HCT116 (cell line): ENCODE data around the gene OPN1MW. TPM values are rescaled to one million over a fixed set of nuclear protein-coding genes. Genes with fewer than 3 reads are reported as not detected.

Source experiments
- ATAC-seq: fragments of 200-7000 bp; cut with Tn5 transposase; 2 replicates; pipeline ENCODE4 v1.9.1; 2020; ENCODE audit warnings: mild to moderate bottlenecking, moderate library complexity
- BruUV-seq: library from RNA; stranded (reverse); fragments of 400-500 nt; replicated peaks from 2 replicates; lab custom pipeline; 2021; lab: Mats Ljungman, UMichigan
- CTCF ChIA-PET: fragments of 300-600 bp; sonication (Branson Sonifier 250); formaldehyde crosslinking; loops from one replicate; lab custom pipeline; 2021; ENCODE audit warnings: antibody characterized with exemption; lab: Charles Lee
- POLR2A ChIA-PET: fragments of 300-600, 350-600 bp; sonication (Branson Sonifier 250); formaldehyde crosslinking; loops from one replicate; lab custom pipeline; 2021; ENCODE audit warnings: antibody characterized with exemption; lab: Charles Lee
- RAD21 ChIA-PET, 2 experiments: fragments of 300-600 bp; sonication (Branson Sonifier 250); formaldehyde crosslinking; loops; one replicate each; lab custom pipeline; 2023; ENCODE audit warnings: low total read pairs in 2 of 2; ENCODE audit not compliant: uncharacterized antibody in 2 of 2, unreplicated experiment in 2 of 2, low non-redundant PET in 1 of 2; lab: Charles Lee
- DNase-seq: peaks from one replicate; pipeline ENCODE4 v3.0.0-alpha.2; 2010; ENCODE audit warnings: low read depth, low spot score
- H2AFZ ChIP-seq: fragments of 200-600 bp; shearing (Covaris generic), sonication (generic); 2 replicates; pipeline ENCODE4 v1.6.1; 2017; ENCODE audit warnings: low read depth, mixed run types, mixed read lengths, antibody characterized with exemption, low read length; ENCODE audit not compliant: poor library complexity, severe bottlenecking
- H3K27ac ChIP-seq: 2 replicates; pipeline ENCODE4 v1.5.1; 2012; ENCODE audit warnings: low read depth, low read length
- H3K27me3 ChIP-seq: fragments of 200-600 bp; sonication (generic); 2 replicates; pipeline ENCODE4 v1.6.1; 2016; ENCODE audit warnings: mixed run types, low read length, mixed read lengths; ENCODE audit not compliant: insufficient read depth
- H3K36me3 ChIP-seq, 2 experiments: fragments of 200-500 bp in 1 of 2; fragments of 200-600 bp in 1 of 2; sonication (Bioruptor generic) in 1 of 2; sonication (generic) in 1 of 2; 2 replicates each; pipeline versions ENCODE4 v1.5.1 to v1.6.1; 2014 to 2016; ENCODE audit warnings: low read length in 2 of 2, inconsistent platforms in 1 of 2, mixed read lengths in 1 of 2, mixed run types in 1 of 2; ENCODE audit not compliant: insufficient read depth in 2 of 2, control insufficient read depth in 1 of 2
- H3K4me1 ChIP-seq, 2 experiments: fragments of 200-600 bp in 1 of 2; sonication (generic) in 1 of 2; 2 replicates each; pipeline versions ENCODE4 v1.5.1 to v1.6.1; 2012 to 2017; ENCODE audit warnings: low read length in 2 of 2, inconsistent platforms in 1 of 2, mild to moderate bottlenecking in 1 of 2, mixed read lengths in 1 of 2, mixed run types in 1 of 2, moderate library complexity in 1 of 2; ENCODE audit not compliant: insufficient read depth in 2 of 2, control insufficient read depth in 1 of 2
- H3K4me2 ChIP-seq: fragments of 200-600 bp; sonication (generic); 2 replicates; pipeline ENCODE4 v1.6.1; 2017; ENCODE audit warnings: mixed run types, low read length, mixed read lengths
- H3K4me3 ChIP-seq, 2 experiments: fragments of 200-600 bp in 1 of 2; sonication (generic) in 1 of 2; replicated peaks in 1 of 2; 2 replicates each; pipeline ENCODE4 v1.5.1; 2011 to 2016; ENCODE audit warnings: low read length in 2 of 2, control low read depth in 1 of 2, low read depth in 1 of 2, mild to moderate bottlenecking in 1 of 2, mixed read lengths in 1 of 2, mixed run types in 1 of 2
- H3K79me2 ChIP-seq: fragments of 200-600 bp; sonication (generic); 2 replicates; pipeline ENCODE4 v1.6.1; 2017; ENCODE audit warnings: mild to moderate bottlenecking, mixed run types, low read length, moderate library complexity, mixed read lengths; ENCODE audit not compliant: insufficient read depth
- H3K9ac ChIP-seq: fragments of 200-600 bp; sonication (generic); 2 replicates; pipeline ENCODE4 v1.6.1; 2016; ENCODE audit warnings: low read length, mixed read lengths
- H3K9me2 ChIP-seq: fragments of 200-600 bp; sonication (generic), shearing (Covaris generic); 2 replicates; pipeline ENCODE4 v1.6.1; 2017; ENCODE audit warnings: mixed run types, mild to moderate bottlenecking, moderate library complexity; ENCODE audit not compliant: insufficient read depth
- H3K9me3 ChIP-seq, 2 experiments: fragments of 200-500 bp in 1 of 2; fragments of 200-600 bp in 1 of 2; sonication (Bioruptor generic) in 1 of 2; sonication (generic) in 1 of 2; 2 replicates each; pipeline ENCODE4 v1.6.1; 2014 to 2017; ENCODE audit warnings: low read length in 2 of 2, mixed read lengths in 2 of 2, inconsistent platforms in 1 of 2, low read depth in 1 of 2, mild to moderate bottlenecking in 1 of 2, mixed run types in 1 of 2, moderate library complexity in 1 of 2; ENCODE audit not compliant: control insufficient read depth in 1 of 2, insufficient read depth in 1 of 2
- H4K20me1 ChIP-seq: fragments of 200-600 bp; sonication (generic), shearing (Covaris generic); 2 replicates; pipeline ENCODE4 v1.6.1; 2017; ENCODE audit warnings: mixed run types, mild to moderate bottlenecking, moderate library complexity; ENCODE audit not compliant: insufficient read depth
- CEBPB ChIP-seq: IDR thresholded peaks from 2 replicates; pipeline ENCODE4 v1.6.1; 2012; ENCODE audit warnings: low read depth
- EZH2 ChIP-seq: fragments of 200-600 bp; sonication (generic); IDR thresholded peaks from 2 replicates; pipeline ENCODE4 v1.6.1; 2017; ENCODE audit warnings: antibody characterized with exemption, mixed run types
- REST ChIP-seq: IDR thresholded peaks from 2 replicates; pipeline ENCODE4 v1.6.1; 2012; ENCODE audit warnings: low read depth
- ZBTB33 ChIP-seq: IDR thresholded peaks from 2 replicates; pipeline ENCODE4 v1.6.1; 2011; ENCODE audit warnings: mild to moderate bottlenecking, low read length, moderate library complexity; ENCODE audit not compliant: insufficient replicate concordance; ENCODE audit errors: extremely low read depth
- intact Hi-C: fragments of 100-400 bp; cut with micrococcal nuclease; formaldehyde crosslinking; loops from 2 replicates; pipeline ENCODE4 v1.10.0; 2022
- total RNA-seq: library from RNA; stranded (reverse); gene quantifications from one replicate; pipeline ENCODE4 v1.2.1, GENCODE V29; 2021; ENCODE audit not compliant: unreplicated experiment

OPN1MW gene
- total RNA-seq, 1 experiment from 2014 or later, result not detected

- H3K4me2 ChIP-seq, result no peak overlapping the region
- no peaks in the 10 kb centered on the region for H3K9me3 ChIP-seq
- CTCF ChIA-PET, result no interaction called here
These were observed 40.0 kb upstream of the OPN1MW start for GRCh38 chrX:154142386-154142785.

More at GRCh38 chrX:154142386-154142785, 40.0 kb upstream of the OPN1MW start:
- ChIA-PET RAD21 (no interaction called here), POLR2A (no interaction called here)
- no peak overlapping the region for H3K4me3 ChIP-seq
- no peak overlapping the region for H3K27ac ChIP-seq
- H2AFZ ChIP-seq, result no peak overlapping the region
- no peaks in the 10 kb centered on the region for H3K36me3 ChIP-seq
- no peaks in the 10 kb centered on the region for H3K9me2 ChIP-seq
- no peak for DNase-seq
- no peaks in the 10 kb centered on the region for H3K79me2 ChIP-seq
- no peak overlapping the region for H3K9ac ChIP-seq
- H4K20me1 ChIP-seq, result no peaks in the 10 kb centered on the region
- no peaks in the 10 kb centered on the region for H3K4me1 ChIP-seq
- intact Hi-C loops, result no loop called here
- H3K27me3 ChIP-seq, result no peaks in the 10 kb centered on the region
- BruUV-seq, result no TSS peak
- no peak for ATAC-seq
- no peak for TF ChIP-seq EZH2
- no peak for TF ChIP-seq ZBTB33
- no peak for TF ChIP-seq CEBPB
- no peak for TF ChIP-seq REST
